Measurements from ENCODE around the gene ENTHD1.
"Not testable (repeated sequence)": the region's sequence is repeated elsewhere in the genome, so short reads cannot be mapped to it uniquely, and the experiment has no call there.

ENTHD1 gene

DNA sequence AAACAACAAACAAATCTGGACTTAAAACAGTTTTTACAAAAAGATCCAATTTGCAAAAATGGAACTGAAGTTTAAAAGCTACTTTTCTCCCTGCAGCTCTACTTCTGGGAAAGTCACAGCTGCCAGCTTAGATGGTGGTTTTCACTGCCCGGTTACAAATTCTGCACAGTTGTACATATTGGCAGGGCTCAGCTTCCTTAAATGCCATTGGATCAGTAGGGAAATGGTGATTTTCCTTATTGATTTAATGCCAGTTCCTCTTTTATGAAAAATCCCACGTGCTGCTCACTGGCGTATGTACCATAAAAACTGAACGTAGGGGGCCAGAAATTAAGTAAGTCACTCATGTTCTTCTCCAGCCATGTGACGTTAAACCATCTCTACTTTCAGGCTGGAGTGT is 30.1 kb upstream of the ENTHD1 start:
- DNase-seq: no peak

- peak; percentile 58 for DNase-seq
Observed at GRCh38 chr22:39920134-39920743, 26.7 kb upstream of the ENTHD1 start.

GRCh38 chr22:39917776-39918495 is 24.4 kb upstream of the ENTHD1 start:
- no peak for DNase-seq

GRCh38 chr22:39917197-39917643 is 23.7 kb upstream of the ENTHD1 start:
- no peak for DNase-seq

DNA sequence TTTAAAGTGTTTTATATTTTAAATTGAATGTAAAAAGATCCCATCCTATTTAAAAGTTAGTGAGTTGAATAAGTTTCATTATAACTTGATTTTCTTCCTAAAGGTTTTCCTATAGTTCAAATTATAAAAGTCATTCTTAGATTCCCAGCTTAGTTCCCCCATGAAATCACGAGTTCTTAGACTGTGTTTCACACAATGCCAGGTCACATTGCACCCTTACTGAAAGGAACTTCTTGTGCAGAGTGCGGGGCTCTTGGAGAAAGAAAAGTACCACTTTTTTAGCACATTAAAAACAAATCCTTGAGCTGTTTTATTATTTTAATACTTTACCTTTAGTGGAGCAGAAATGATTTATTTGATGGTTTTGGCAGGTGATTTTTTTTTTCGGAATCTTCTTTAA is 22.9 kb upstream of the ENTHD1 start:
- no peak for DNase-seq

DNA sequence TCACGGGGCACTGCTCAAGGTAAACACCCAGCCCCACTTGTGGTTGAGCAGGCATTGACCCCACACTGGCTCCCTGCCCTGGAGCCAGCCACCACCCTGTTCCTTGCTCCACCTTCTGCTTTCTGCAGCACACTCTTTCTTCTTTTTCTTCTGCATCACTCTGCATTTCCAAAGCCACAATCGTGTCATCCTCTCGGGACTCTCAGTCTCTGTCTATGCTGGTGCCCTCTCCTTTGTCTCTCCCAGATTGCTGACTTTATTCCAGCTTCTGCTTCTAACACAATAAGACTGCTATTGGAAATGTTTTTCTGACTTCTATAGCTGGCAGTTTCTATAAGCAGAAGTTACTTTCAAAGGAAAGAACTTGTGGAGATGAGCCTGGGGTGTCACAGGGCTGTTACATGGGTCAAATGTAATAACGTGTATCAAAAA is 21.8 kb upstream of the ENTHD1 start:
- DNase-seq: no peak

DNA sequence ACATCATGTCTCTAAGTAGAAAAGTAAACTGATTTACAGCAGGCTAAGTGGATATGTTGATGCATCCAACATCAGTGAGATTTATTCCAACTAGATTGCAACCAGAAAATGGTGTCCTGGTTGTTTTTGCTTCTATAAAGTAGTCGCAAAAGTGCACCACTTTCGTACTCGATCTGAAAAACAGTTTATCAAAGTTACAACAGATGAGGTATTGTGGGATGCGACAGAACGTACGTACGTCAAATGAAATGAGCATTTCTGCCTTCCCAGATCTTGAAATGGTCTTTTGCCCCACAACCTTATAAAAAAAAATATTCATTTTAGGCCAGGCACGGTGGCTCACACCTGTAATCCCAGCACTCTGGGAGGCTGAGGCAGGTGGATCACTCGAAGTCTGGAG is 21.0 kb upstream of the ENTHD1 start:
- no peak for DNase-seq

- DNase-seq: no peak
Observed at GRCh38 chr22:39913886-39914285, 20.3 kb upstream of the ENTHD1 start.

DNA sequence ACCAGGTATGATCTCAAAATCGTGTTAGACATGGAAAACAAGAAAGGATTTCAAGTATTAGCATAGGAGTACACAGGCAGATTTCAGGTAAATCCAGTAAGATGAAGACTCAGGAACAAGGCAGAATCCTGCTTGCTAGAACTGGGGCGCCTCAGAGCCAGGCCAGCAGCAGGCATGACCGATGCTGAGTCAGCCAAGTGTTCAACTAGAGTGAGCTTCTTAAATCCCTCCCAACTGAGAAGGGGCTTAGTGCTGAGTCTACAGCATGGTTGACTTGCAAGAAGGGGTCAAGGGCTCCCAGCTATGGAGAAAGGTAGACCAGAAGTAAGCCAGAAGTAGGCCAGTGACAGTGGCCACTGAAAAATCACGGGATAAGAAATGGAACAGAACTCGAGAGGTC is 19.8 kb upstream of the ENTHD1 start:
- no peak for DNase-seq

GRCh38 chr22:39910876-39911613 is 17.5 kb upstream of the ENTHD1 start:
- DNase-seq: no peak

- DNase-seq: peak; percentile 36
Observed at GRCh38 chr22:39908737-39909136, 15.2 kb upstream of the ENTHD1 start.

- no peak for DNase-seq
Observed at GRCh38 chr22:39908136-39908535, 14.6 kb upstream of the ENTHD1 start.

GRCh38 chr22:39907605-39908097 is 14.1 kb upstream of the ENTHD1 start:
- no peak for DNase-seq

DNA sequence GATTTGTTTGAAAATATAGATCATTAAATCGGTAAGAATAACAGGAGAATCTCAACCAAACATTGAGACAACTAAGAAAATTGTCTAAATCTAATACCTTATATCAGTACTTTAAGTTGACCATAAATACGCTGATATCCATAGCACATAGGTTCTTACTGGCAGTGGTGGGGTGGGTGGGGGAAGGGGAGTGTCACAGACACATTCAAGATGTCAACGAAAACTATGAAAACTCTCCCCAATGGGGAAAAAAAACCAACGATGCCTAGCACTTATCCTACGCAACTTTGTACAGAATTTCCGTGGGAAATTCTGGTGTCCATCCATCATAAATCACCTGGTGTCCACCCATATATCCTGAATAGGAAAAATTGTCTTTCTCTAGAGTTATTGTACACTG is 13.5 kb upstream of the ENTHD1 start:
- DNase-seq: no peak

DNA sequence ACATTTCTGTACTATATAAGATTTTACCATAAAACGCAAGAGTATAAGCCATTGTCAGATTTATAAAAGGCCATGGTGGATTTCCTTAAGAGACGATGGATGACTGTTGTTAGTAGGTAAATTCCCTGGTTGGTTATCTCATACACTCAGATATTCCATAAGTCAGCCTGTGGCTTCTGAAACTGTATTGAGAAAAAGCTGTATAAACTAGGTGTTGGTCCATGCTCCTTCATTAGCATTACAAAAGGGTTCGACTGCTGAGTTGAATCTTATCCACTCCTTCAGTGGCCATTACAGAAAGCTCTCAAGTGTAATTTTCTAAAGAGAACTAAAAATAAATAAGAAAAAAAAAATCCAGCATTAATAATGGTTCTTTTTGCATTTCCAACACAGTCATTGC is 12.6 kb upstream of the ENTHD1 start:
- DNase-seq: no peak

DNA sequence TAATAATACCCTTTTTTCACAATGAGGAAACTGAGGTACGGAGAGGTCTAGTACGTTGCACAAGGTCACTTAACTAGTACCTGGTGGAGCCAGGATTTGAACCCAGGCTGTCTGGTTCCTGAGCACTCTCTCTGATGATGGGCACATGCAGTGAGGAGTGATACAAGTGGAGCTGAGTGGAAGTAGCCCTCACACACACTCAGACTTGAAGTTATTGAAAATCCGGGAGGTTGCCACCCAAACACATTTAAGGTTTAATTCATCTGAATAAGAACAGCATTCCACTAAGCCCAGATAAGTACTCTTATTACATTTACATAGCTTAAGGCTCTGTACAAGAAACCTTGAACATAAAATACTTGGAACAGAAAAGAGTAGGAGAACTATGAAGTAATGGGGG is 12.1 kb upstream of the ENTHD1 start:
- DNase-seq: no peak

DNA sequence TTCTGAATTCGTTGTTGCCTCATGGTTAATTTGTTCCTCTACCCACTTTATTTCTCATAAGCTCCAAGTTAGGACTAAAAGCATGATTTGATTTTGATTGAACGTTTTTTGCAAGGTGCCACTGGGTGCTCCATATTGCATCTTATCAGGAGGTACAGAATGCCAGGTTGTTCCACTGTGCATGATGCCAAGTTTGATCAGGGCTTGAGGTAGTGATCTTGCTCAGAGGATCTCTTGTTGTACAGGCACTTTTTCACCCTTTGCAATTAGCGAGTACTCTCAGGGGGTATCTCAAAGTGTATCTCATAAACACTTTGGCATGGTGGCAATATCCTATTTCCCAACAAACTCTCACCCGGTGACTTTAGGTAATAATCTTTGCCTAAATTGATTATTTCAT is 11.3 kb upstream of the ENTHD1 start:
- DNase-seq: no peak

DNA sequence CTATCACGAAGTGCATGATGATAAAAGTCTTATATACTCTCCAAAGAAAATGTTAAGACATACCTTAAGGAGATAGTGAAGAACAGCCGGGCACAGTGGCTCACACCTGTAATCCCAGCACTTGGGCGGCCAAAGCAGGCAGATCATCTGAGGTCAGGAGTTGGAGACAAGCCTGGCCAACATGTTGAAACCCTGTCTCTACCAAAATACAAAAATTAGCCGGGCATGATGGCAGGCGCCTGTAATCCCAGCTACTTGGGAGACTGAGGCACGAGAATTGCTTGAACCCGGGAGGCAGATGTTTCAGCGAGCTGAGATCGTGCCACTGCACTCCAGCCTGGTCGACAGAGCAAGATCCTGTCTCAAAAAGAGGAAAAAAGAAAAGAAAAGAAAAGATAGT is 10.5 kb upstream of the ENTHD1 start:
- not testable (repeated sequence) for DNase-seq

GRCh38 chr22:39901565-39902146 is 8.1 kb upstream of the ENTHD1 start:
- DNase-seq: no peak

GRCh38 chr22:39900306-39901227 is 7.0 kb upstream of the ENTHD1 start, which contains the start of gene GRAP2:
Gene GRAP2 (plus strand): TSS chr22:39901084. CDS start chr22:39947107, 46,023 bp downstream.
- DNase-seq: peak; percentile 74

GRCh38 chr22:39898997-39899396 is 5.4 kb upstream of the ENTHD1 start:
- no peak for DNase-seq

DNA sequence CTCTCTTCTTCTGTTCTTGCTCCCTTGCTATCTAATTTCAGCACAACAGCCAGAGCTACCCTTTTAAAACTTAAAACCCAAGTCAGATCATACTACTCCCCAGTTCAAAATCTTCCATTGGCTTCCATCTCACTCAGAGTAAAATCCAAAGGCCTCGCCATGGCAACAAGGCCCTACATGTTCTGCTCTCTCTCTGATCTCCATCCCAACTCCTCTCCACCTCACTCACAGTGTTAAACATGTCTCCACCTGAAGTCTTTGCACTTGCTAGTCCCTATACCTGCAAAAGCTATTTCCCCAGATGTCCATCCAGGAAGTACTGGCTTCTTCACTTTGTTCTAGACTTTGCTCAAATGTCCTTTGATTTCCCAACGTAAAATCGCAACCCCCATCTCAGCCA is 4.3 kb upstream of the ENTHD1 start:
- DNase-seq: no peak

All from activated gamma-delta T cell treated with Interleukin-2 at 50 U/mL for 16 hours (primary cell).